ENCODE measurements around the gene LYG1. TPM values are rescaled to one million over a fixed set of nuclear protein-coding genes. Genes with fewer than 3 reads are reported as not detected.
"Not testable (repeated sequence)": the region's sequence is repeated elsewhere in the genome, so short reads cannot be mapped to it uniquely, and the experiment has no call there.

Gene LYG1
- total RNA-seq, 1 experiment from 2014 or later = 3.8 TPM

- RAD21 ChIA-PET (ENCODE audit: low non-redundant PET in 1 of 2, low total read pairs in 2 of 2, uncharacterized antibody in 2 of 2, unreplicated experiment in 2 of 2) = no interaction called here
- CTCF ChIA-PET = no interaction called here
- Histone ChIP-seq H3K4me2 (ENCODE audit: low read length) (no peak overlapping the region), H3K27ac (ENCODE audit: low read depth, low read length) (no peak overlapping the region), H3K4me3 (replicated peaks in 1 of 2; ENCODE audit: low read depth in 1 of 2, low read length in 2 of 2) (no peak overlapping the region), H3K27me3 (ENCODE audit: insufficient read depth, low read length) (no peaks in the 10 kb centered on the region), H3K79me2 (ENCODE audit: insufficient read depth, low read length) (no peaks in the 10 kb centered on the region), H3K4me1 (ENCODE audit: control insufficient read depth in 1 of 2, insufficient read depth in 2 of 2, low read length in 2 of 2) (no peaks in the 10 kb centered on the region), H3K9me2 (ENCODE audit: insufficient read depth) (no peaks in the 10 kb centered on the region), H3K36me3 (ENCODE audit: control insufficient read depth in 1 of 2, insufficient read depth in 2 of 2, low read length in 2 of 2) (peaks cover 0 to under 1% of the 10 kb centered on the region in 2 experiments; a peak in 1 of 4 replicates), H2AFZ (ENCODE audit: low read depth, low read length, poor library complexity, severe bottlenecking) (no peak overlapping the region), H4K20me1 (ENCODE audit: insufficient read depth) (no peaks in the 10 kb centered on the region), H3K9me3 (ENCODE audit: control insufficient read depth in 1 of 2, insufficient read depth in 1 of 2, low read depth in 1 of 2, low read length in 2 of 2) (no peaks in the 10 kb centered on the region), H3K9ac (ENCODE audit: low read length) (no peak overlapping the region)
- intact Hi-C loops (cut with micrococcal nuclease) = no loop called here
- POLR2A ChIA-PET = no interaction called here
- TF ChIP-seq SIN3A (IDR thresholded peaks at IDR 0.05; ENCODE audit: low read depth) = no peak
- no peak for TF ChIP-seq MAX (IDR thresholded peaks at IDR 0.05)
- TF ChIP-seq TCF7L2 (IDR thresholded peaks at IDR 0.05; ENCODE audit: borderline replicate concordance, extremely low read depth, insufficient read depth, insufficient read length) = no peak
- no peak for TF ChIP-seq EZH2 (IDR thresholded peaks at IDR 0.05)
- TF ChIP-seq EZH2phosphoT487 (IDR thresholded peaks at IDR 0.05; ENCODE audit: borderline replicate concordance) = no peak
- no peak for TF ChIP-seq YY1 (IDR thresholded peaks at IDR 0.05; ENCODE audit: extremely low read depth, insufficient replicate concordance, low read depth, low read length)
- no peak for TF ChIP-seq RAD21 (IDR thresholded peaks at IDR 0.05; ENCODE audit: low read depth)
- TF ChIP-seq SP1 (IDR thresholded peaks at IDR 0.05; ENCODE audit: low read depth) = no peak
- TF ChIP-seq ZFX (IDR thresholded peaks at IDR 0.05) = no peak
- no peak for TF ChIP-seq CEBPB (IDR thresholded peaks at IDR 0.05; ENCODE audit: low read depth)
- TF ChIP-seq POLR2A (IDR thresholded peaks at IDR 0.05; ENCODE audit: borderline replicate concordance, extremely low read depth, insufficient read depth, insufficient read length) = no peak
- no peak for TF ChIP-seq ZBTB33 (IDR thresholded peaks at IDR 0.05; ENCODE audit: extremely low read depth, insufficient replicate concordance, low read length)
- TF ChIP-seq CBX3 (IDR thresholded peaks at IDR 0.05; ENCODE audit: low read depth) = no peak
- no TSS peak for BruUV-seq (replicated peaks)
- no peak for ATAC-seq
- no peak for DNase-seq (ENCODE audit: low read depth, low spot score)
Measured at GRCh38 chr2:99278793-99279291, 22.2 kb downstream of the LYG1 start.

GRCh38 chr2:99278195-99278765 is 22.7 kb downstream of the LYG1 start:
- H3K27me3 ChIP-seq (ENCODE audit: insufficient read depth, low read length); intact Hi-C loops (cut with micrococcal nuclease); H2AFZ ChIP-seq (ENCODE audit: low read depth, low read length, poor library complexity, severe bottlenecking); H3K9me2 ChIP-seq (ENCODE audit: insufficient read depth); POLR2A ChIA-PET; H3K4me1 ChIP-seq (ENCODE audit: control insufficient read depth in 1 of 2, insufficient read depth in 2 of 2, low read length in 2 of 2); H3K4me2 ChIP-seq (ENCODE audit: low read length); RAD21 ChIA-PET (ENCODE audit: low non-redundant PET in 1 of 2, low total read pairs in 2 of 2, uncharacterized antibody in 2 of 2, unreplicated experiment in 2 of 2); H3K27ac ChIP-seq (ENCODE audit: low read depth, low read length); BruUV-seq (replicated peaks); DNase-seq (ENCODE audit: low read depth, low spot score); H3K4me3 ChIP-seq (replicated peaks in 1 of 2; ENCODE audit: low read depth in 1 of 2, low read length in 2 of 2); H3K36me3 ChIP-seq (ENCODE audit: control insufficient read depth in 1 of 2, insufficient read depth in 2 of 2, low read length in 2 of 2); H3K9me3 ChIP-seq (ENCODE audit: control insufficient read depth in 1 of 2, insufficient read depth in 1 of 2, low read depth in 1 of 2, low read length in 2 of 2); CTCF ChIA-PET; ATAC-seq; H3K79me2 ChIP-seq (ENCODE audit: insufficient read depth, low read length); H4K20me1 ChIP-seq (ENCODE audit: insufficient read depth); H3K9ac ChIP-seq (ENCODE audit: low read length): not testable (repeated sequence)

All from HCT116 (cell line).